PC-3 (cell line): Measurements from ENCODE around the gene MACROD2. TPM values are rescaled to one million over a fixed set of nuclear protein-coding genes. Genes with fewer than 3 reads are reported as not detected.

Experiments used
- ATAC-seq: fragments of 200-7000 bp; cut with Tn5 transposase; 2 replicates; pipeline ENCODE4 v1.9.1; 2020; ENCODE audit warnings: mild to moderate bottlenecking, moderate library complexity
- BruUV-seq: library from RNA; stranded (reverse); fragments of 400-500 nt; replicated peaks from 2 replicates; lab custom pipeline; 2021; lab: Mats Ljungman, UMichigan
- CTCF ChIA-PET: fragments of 300-600 bp; sonication (Branson Sonifier 250); formaldehyde crosslinking; loops from one replicate; lab custom pipeline; 2022; ENCODE audit warnings: antibody characterized with exemption; lab: Charles Lee
- POLR2A ChIA-PET: fragments of 300-600 bp; sonication (Branson Sonifier 250); formaldehyde crosslinking; loops from one replicate; lab custom pipeline; 2022; ENCODE audit warnings: antibody characterized with exemption; ENCODE audit not compliant: unreplicated experiment; lab: Charles Lee
- DNase-seq: peaks from one replicate; pipeline ENCODE4 v3.0.0-alpha.2; 2015
- H2AFZ ChIP-seq: fragments of 300-600 bp; sonication (generic); 2 replicates; pipeline ENCODE4 v1.6.0; 2016; ENCODE audit warnings: antibody characterized with exemption, low read length
- H3F3A ChIP-seq: fragments of 300-600 bp; sonication (generic); one replicate; pipeline ENCODE4 v1.6.0; 2017; ENCODE audit warnings: antibody characterized with exemption, low read length, control low read depth, mild to moderate bottlenecking; ENCODE audit not compliant: unreplicated experiment
- H3K27ac ChIP-seq: fragments of 300-600 bp; sonication (generic); 2 replicates; pipeline ENCODE4 v1.5.1; 2016; ENCODE audit warnings: mild to moderate bottlenecking, low read length
- H3K27me3 ChIP-seq: fragments of 300-600 bp; sonication (generic); 2 replicates; pipeline ENCODE4 v1.6.1; 2016; ENCODE audit warnings: low read length, mixed read lengths
- H3K36me3 ChIP-seq: fragments of 300-600 bp; sonication (generic); 2 replicates; pipeline ENCODE4 v1.6.1; 2016; ENCODE audit warnings: low read depth, mixed run types, low read length, mixed read lengths
- H3K4me1 ChIP-seq: fragments of 300-600 bp; sonication (generic); 2 replicates; pipeline ENCODE4 v1.5.1; 2016; ENCODE audit warnings: low read length; ENCODE audit not compliant: insufficient read depth
- H3K4me2 ChIP-seq: fragments of 300-600 bp; sonication (generic); 2 replicates; pipeline ENCODE4 v1.6.0; 2016; ENCODE audit warnings: low read length
- H3K4me3 ChIP-seq: fragments of 300-600 bp; sonication (generic); 2 replicates; pipeline ENCODE4 v1.5.1; 2016; ENCODE audit warnings: mild to moderate bottlenecking, low read length, mixed read lengths
- H3K79me2 ChIP-seq: fragments of 300-600 bp; sonication (generic); 2 replicates; pipeline ENCODE4 v1.6.1; 2017; ENCODE audit warnings: low read length, mixed read lengths
- H3K9ac ChIP-seq: fragments of 300-600 bp; sonication (generic); 2 replicates; pipeline ENCODE4 v1.6.0; 2016; ENCODE audit warnings: mild to moderate bottlenecking, low read length
- H3K9me2 ChIP-seq: fragments of 300-600 bp; sonication (generic); replicated peaks from 2 replicates; pipeline ENCODE4 v1.6.1; 2016; ENCODE audit warnings: mixed run types, low read length, mixed read lengths
- H3K9me3 ChIP-seq: fragments of 300-600 bp; sonication (generic); 2 replicates; pipeline ENCODE4 v1.6.1; 2016; ENCODE audit warnings: low read length, mixed read lengths
- H4K20me1 ChIP-seq: fragments of 300-600 bp; sonication (generic); 2 replicates; pipeline ENCODE4 v1.6.1; 2016; ENCODE audit warnings: low read length, mixed read lengths
- CTCF ChIP-seq: fragments of 300-600 bp; sonication (generic); conservative IDR thresholded peaks from 2 replicates; pipeline ENCODE4 v1.5.1; 2017; ENCODE audit warnings: antibody characterized with exemption, low read depth, mild to moderate bottlenecking, low read length
- EZH2 ChIP-seq: fragments of 300-600 bp; sonication (generic); IDR thresholded peaks from one replicate; pipeline ENCODE4 v1.6.1; 2017; ENCODE audit warnings: antibody characterized with exemption, mild to moderate bottlenecking, low read length; ENCODE audit not compliant: unreplicated experiment
- EZH2phosphoT487 ChIP-seq: fragments of 300-600 bp; sonication (generic); IDR thresholded peaks from 2 replicates; pipeline ENCODE4 v1.6.1; 2018; ENCODE audit warnings: mild to moderate bottlenecking, antibody characterized with exemption, low read length, borderline replicate concordance
- intact Hi-C: fragments of 100-400 bp; cut with micrococcal nuclease; formaldehyde crosslinking; loops from 2 replicates; pipeline ENCODE4 v1.9.0; 2023
- total RNA-seq: library from RNA; depleted of rRNA; stranded (reverse); fragments of >200 nt; gene quantifications from 2 replicates; pipeline ENCODE4 v1.2.3, GENCODE V29; 2014

MACROD2 gene
- total RNA-seq, 1 experiment from 2014 or later = 3.1 TPM

GRCh38 chr20:15890407-15890982 lies 1895.2 kb downstream of the MACROD2 start:
- H3K27me3 ChIP-seq = no peaks in the 10 kb centered on the region
- intact Hi-C loops = no loop called here
- H3K79me2 ChIP-seq = no peaks in the 10 kb centered on the region
- TF ChIP-seq EZH2phosphoT487 (no peak), CTCF (no peak), EZH2 (no peak)
- no peaks in the 10 kb centered on the region for H3K9me2 ChIP-seq
- no peaks in the 10 kb centered on the region for H3K4me1 ChIP-seq
- no peak overlapping the region for H2AFZ ChIP-seq
- DNase-seq (no peak), ATAC-seq (no peak)
- ChIA-PET POLR2A (no interaction called here), CTCF (no interaction called here)
- BruUV-seq = no TSS peak
- no peak overlapping the region for H3K9ac ChIP-seq
- no peaks in the 10 kb centered on the region for H3K9me3 ChIP-seq
- H3F3A ChIP-seq = no peaks in the 10 kb centered on the region
- H3K27ac ChIP-seq = no peak overlapping the region
- H3K36me3 ChIP-seq = no peaks in the 10 kb centered on the region
- no peaks in the 10 kb centered on the region for H4K20me1 ChIP-seq
- H3K4me2 ChIP-seq = no peak overlapping the region
- no peak overlapping the region for H3K4me3 ChIP-seq

GRCh38 chr20:15895126-15895525 lies 1899.8 kb downstream of the MACROD2 start:
- no peaks in the 10 kb centered on the region for H3K9me3 ChIP-seq
- no peak overlapping the region for H3K27ac ChIP-seq
- H3K4me1 ChIP-seq = peaks cover 2% of the 10 kb centered on the region; the same call in 1 of the 2 replicates
- ChIA-PET POLR2A (no interaction called here), CTCF (no interaction called here)
- DNase-seq = no peak
- no TSS peak for BruUV-seq
- no peak overlapping the region for H3K4me3 ChIP-seq
- H3K9ac ChIP-seq = no peak overlapping the region
- H3K4me2 ChIP-seq = no peak overlapping the region
- H3K27me3 ChIP-seq = no peaks in the 10 kb centered on the region
- no peak overlapping the region for H2AFZ ChIP-seq
- no peaks in the 10 kb centered on the region for H3K36me3 ChIP-seq
- intact Hi-C loops = no loop called here
- no peaks in the 10 kb centered on the region for H3K9me2 ChIP-seq
- no peaks in the 10 kb centered on the region for H4K20me1 ChIP-seq
- no peaks in the 10 kb centered on the region for H3F3A ChIP-seq
- no peak for ATAC-seq
- no peaks in the 10 kb centered on the region for H3K79me2 ChIP-seq
- no peak for TF ChIP-seq EZH2phosphoT487

GRCh38 chr20:15895560-15896084 lies 1900.3 kb downstream of the MACROD2 start:
- POLR2A ChIA-PET = no interaction called here

More at GRCh38 chr20:15895560-15896084, 1900.3 kb downstream of the MACROD2 start:
- no peak overlapping the region for H3K9ac ChIP-seq
- intact Hi-C loops = no loop called here
- H3F3A ChIP-seq = no peaks in the 10 kb centered on the region
- peaks cover 7% of the 10 kb centered on the region; the same call in 1 of the 2 replicates for H3K4me1 ChIP-seq
- H4K20me1 ChIP-seq = no peaks in the 10 kb centered on the region
- H3K9me3 ChIP-seq = no peaks in the 10 kb centered on the region
- no peak overlapping the region for H3K4me2 ChIP-seq
- H3K9me2 ChIP-seq = no peaks in the 10 kb centered on the region
- CTCF ChIA-PET = no interaction called here
- H3K36me3 ChIP-seq = no peaks in the 10 kb centered on the region
- no peak overlapping the region for H2AFZ ChIP-seq
- no peak overlapping the region for H3K27ac ChIP-seq
- BruUV-seq = no TSS peak
- DNase-seq = no peak
- no peaks in the 10 kb centered on the region for H3K27me3 ChIP-seq
- no peak for ATAC-seq
- H3K4me3 ChIP-seq = no peak overlapping the region
- TF ChIP-seq EZH2 (no peak), EZH2phosphoT487 (no peak), CTCF (no peak)
- no peaks in the 10 kb centered on the region for H3K79me2 ChIP-seq
